Measurements from ENCODE around the gene NOS3.

DNA sequence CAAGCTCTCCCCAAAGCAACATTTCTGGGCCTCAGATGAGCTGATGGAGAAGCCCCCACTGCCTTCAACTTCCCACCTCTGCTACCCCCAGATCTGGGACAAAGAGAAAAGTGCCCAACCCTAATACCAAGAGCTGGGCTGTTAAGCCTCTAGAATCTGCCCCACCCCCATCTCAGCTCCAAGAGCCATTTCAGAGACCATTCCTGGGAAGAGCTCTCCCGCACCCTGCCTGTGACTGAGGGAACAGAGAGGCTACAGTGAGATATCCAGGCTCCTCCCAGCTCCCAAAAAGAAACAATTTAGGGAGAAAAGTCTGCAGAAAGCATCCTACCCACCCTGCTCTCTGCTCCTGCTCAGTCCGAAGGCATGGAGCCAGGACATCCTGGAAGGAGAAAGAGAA, 10.2 kb upstream of the NOS3 start:
- TF ChIP-seq, protein P1, sequence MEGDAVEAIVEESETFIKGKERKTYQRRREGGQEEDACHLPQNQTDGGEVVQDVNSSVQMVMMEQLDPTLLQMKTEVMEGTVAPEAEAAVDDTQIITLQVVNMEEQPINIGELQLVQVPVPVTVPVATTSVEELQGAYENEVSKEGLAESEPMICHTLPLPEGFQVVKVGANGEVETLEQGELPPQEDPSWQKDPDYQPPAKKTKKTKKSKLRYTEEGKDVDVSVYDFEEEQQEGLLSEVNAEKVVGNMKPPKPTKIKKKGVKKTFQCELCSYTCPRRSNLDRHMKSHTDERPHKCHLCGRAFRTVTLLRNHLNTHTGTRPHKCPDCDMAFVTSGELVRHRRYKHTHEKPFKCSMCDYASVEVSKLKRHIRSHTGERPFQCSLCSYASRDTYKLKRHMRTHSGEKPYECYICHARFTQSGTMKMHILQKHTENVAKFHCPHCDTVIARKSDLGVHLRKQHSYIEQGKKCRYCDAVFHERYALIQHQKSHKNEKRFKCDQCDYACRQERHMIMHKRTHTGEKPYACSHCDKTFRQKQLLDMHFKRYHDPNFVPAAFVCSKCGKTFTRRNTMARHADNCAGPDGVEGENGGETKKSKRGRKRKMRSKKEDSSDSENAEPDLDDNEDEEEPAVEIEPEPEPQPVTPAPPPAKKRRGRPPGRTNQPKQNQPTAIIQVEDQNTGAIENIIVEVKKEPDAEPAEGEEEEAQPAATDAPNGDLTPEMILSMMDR (conservative IDR thresholded peaks at IDR 0.05; ENCODE audit: low read depth, low read length) = no peak
- no peak for TF ChIP-seq EZH2 (IDR thresholded peaks at IDR 0.05; ENCODE audit: low read length, unreplicated experiment)
